Measurements from ENCODE around the gene MSANTD2.

- TF ChIP-seq POLR2A (IDR thresholded peaks at IDR 0.05; ENCODE audit: low read depth, low read length): no peak
- TF ChIP-seq CTCF (conservative IDR thresholded peaks at IDR 0.05; ENCODE audit: low read depth, low read length): peak; percentile 84
- TF ChIP-seq MAZ (IDR thresholded peaks at IDR 0.05; ENCODE audit: borderline replicate concordance, low read depth, low read length): peak; percentile 55; the same call in 1 of the 2 replicates
- TF ChIP-seq, protein P1, sequence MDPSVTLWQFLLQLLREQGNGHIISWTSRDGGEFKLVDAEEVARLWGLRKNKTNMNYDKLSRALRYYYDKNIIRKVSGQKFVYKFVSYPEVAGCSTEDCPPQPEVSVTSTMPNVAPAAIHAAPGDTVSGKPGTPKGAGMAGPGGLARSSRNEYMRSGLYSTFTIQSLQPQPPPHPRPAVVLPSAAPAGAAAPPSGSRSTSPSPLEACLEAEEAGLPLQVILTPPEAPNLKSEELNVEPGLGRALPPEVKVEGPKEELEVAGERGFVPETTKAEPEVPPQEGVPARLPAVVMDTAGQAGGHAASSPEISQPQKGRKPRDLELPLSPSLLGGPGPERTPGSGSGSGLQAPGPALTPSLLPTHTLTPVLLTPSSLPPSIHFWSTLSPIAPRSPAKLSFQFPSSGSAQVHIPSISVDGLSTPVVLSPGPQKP (IDR thresholded peaks at IDR 0.05; ENCODE audit: borderline replicate concordance, low read depth, low read length): no peak
- TF ChIP-seq FOS (IDR thresholded peaks at IDR 0.05; ENCODE audit: low read depth, low read length): no peak
- TF ChIP-seq RAD21 (IDR thresholded peaks at IDR 0.05; ENCODE audit: low read length): peak; percentile 74
- TF ChIP-seq SMC3 (IDR thresholded peaks at IDR 0.05; ENCODE audit: low read depth, low read length): peak; percentile 93
- no peak for TF ChIP-seq RFX5 (IDR thresholded peaks at IDR 0.05; ENCODE audit: low read depth, low read length)
- TF ChIP-seq CEBPB (IDR thresholded peaks at IDR 0.05; ENCODE audit: low read depth, low read length): no peak
- TF ChIP-seq BHLHE40 (IDR thresholded peaks at IDR 0.05; ENCODE audit: low read depth, low read length): no peak
Measured at GRCh38 chr11:124763156-124763947, 36.9 kb downstream of the MSANTD2 start.
